Measurements from ENCODE around the gene LRTM2. TPM values are rescaled to one million over a fixed set of nuclear protein-coding genes. Genes with fewer than 3 reads are reported as not detected.

Gene LRTM2
- polyA plus RNA-seq, 1 donor (not counting 4 experiments of a cell fraction or from before 2014, with no cell fraction given), result not detected

DNA sequence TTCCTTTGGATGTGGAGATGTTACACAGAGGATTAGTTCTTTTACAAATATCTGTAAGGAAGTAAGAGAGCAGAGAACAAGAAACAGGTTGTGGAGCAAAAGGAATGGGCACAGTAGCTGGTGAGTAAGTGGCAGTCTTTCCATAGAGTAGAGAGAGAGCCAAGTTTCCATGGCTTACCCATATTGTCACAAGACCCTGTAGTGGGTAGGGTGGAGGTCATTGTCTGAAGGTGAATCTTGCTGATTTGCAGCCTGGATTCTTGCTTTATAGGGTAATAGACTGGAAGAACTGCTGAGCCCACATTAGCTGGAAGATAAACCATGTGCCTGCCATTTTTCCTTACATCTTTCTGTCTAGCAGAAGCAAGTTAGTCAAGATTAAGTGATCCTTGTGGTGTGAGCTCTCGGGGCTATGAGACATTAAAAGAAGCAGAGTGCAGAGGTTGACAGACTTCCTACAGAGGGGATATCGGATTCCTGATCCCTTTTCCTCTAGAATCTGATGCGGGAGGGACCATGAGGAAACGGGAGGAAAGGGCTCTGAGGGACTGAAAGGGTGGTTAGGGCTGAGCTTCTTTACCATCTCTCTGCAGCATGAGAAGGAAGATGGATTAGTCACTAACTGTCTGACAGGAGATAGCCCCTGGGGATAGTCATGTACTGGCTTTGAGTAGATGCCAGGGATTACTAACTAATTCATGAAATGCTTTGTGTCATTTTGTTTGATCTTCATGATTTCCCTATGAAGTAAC is 44.0 kb upstream of the LRTM2 start:
- peak; percentile 25 for DNase-seq (ENCODE audit: low read depth, low spot score)
- FAIRE-seq, result peak; percentile 95

DNA sequence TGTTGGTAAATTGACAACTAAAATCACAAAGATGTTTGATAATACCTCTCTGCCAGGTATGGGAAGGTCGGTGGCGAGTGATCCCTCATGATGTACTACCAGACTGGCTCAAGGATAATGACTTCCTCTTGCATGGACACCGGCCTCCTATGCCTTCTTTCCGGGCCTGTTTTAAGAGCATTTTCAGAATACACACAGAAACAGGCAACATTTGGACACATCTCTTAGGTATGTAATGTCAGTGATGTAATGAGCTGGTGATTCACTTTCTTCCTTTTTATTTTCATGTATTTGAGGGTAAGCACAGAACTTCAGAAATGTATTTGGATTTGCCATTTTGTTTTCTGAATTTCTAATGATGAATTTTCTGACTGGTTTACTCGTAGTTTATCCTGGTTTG is 42.6 kb upstream of the LRTM2 start:
- Histone ChIP-seq H3K9me1 (ENCODE audit: control insufficient read depth, extremely low read depth, insufficient read depth, low read length) (no peaks in the 10 kb centered on the region), H4K20me1 (ENCODE audit: control insufficient read depth, extremely low read depth, insufficient read depth, low read length) (peaks cover 8% of the 10 kb centered on the region), H3K4me3 (ENCODE audit: control insufficient read depth in 2 of 3, extremely low read depth in 1 of 3, insufficient read depth in 2 of 3, low read depth in 1 of 3, low read length in 3 of 3) (no peak overlapping the region), H3K27me3 (ENCODE audit: control insufficient read depth, extremely low read depth, insufficient read depth, low read length) (no peaks in the 10 kb centered on the region), H3K4me1 (ENCODE audit: control insufficient read depth, extremely low read depth, insufficient read depth, low read length) (peaks cover 28% of the 10 kb centered on the region), H3K9ac (ENCODE audit: control insufficient read depth, extremely low read depth, insufficient read depth, low read length) (no peak overlapping the region), H3K4me2 (ENCODE audit: control insufficient read depth, extremely low read depth, insufficient read depth, low read depth, low read length) (peak overlapping the region; percentile 46), H3K36me3 (ENCODE audit: control insufficient read depth in 2 of 2, extremely low read depth in 1 of 2, insufficient read depth in 2 of 2, low read length in 2 of 2) (peaks cover 10% of the 10 kb centered on the region in 2 experiments), H3K79me2 (ENCODE audit: control insufficient read depth, insufficient read depth, low read length) (peaks cover 1% of the 10 kb centered on the region), H3K9me3 (ENCODE audit: control insufficient read depth, low read depth, low read length) (no peaks in the 10 kb centered on the region), H2AFZ (ENCODE audit: control insufficient read depth, low read length) (no peak overlapping the region), H3K27ac (ENCODE audit: control insufficient read depth, insufficient read depth, low read length) (no peak overlapping the region)
- no peak for TF ChIP-seq EZH2 (IDR thresholded peaks at IDR 0.05; ENCODE audit: low read length)
- TF ChIP-seq, protein P1, sequence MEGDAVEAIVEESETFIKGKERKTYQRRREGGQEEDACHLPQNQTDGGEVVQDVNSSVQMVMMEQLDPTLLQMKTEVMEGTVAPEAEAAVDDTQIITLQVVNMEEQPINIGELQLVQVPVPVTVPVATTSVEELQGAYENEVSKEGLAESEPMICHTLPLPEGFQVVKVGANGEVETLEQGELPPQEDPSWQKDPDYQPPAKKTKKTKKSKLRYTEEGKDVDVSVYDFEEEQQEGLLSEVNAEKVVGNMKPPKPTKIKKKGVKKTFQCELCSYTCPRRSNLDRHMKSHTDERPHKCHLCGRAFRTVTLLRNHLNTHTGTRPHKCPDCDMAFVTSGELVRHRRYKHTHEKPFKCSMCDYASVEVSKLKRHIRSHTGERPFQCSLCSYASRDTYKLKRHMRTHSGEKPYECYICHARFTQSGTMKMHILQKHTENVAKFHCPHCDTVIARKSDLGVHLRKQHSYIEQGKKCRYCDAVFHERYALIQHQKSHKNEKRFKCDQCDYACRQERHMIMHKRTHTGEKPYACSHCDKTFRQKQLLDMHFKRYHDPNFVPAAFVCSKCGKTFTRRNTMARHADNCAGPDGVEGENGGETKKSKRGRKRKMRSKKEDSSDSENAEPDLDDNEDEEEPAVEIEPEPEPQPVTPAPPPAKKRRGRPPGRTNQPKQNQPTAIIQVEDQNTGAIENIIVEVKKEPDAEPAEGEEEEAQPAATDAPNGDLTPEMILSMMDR (optimal IDR thresholded peaks at IDR 0.05 in 1 of 3, IDR thresholded peaks at IDR 0.05 in 1 of 3, conservative IDR thresholded peaks at IDR 0.05 in 1 of 3; ENCODE audit: extremely low read depth in 1 of 3, insufficient read depth in 2 of 3, low read length in 3 of 3), result no peak
- dilution Hi-C loops (cut with MboI; ENCODE audit: extremely low pct_ligation_motif_present, low sequenced_read_pairs), result no loop called here
- peak; percentile 64 for FAIRE-seq
- peak; percentile 15 for DNase-seq (ENCODE audit: low read depth, low spot score)

More for the DNA sequence above, 44.0 kb upstream of the LRTM2 start:
- dilution Hi-C loops (cut with MboI; ENCODE audit: extremely low pct_ligation_motif_present, low sequenced_read_pairs), result no loop called here
- no peak overlapping the region for H3K9ac ChIP-seq (ENCODE audit: control insufficient read depth, extremely low read depth, insufficient read depth, low read length)
- H3K4me3 ChIP-seq (ENCODE audit: control insufficient read depth in 2 of 3, extremely low read depth in 1 of 3, insufficient read depth in 2 of 3, low read depth in 1 of 3, low read length in 3 of 3), result peak overlapping the region in 2 of 3 experiments; percentile 11 to 18
- H3K36me3 ChIP-seq (ENCODE audit: control insufficient read depth in 2 of 2, extremely low read depth in 1 of 2, insufficient read depth in 2 of 2, low read length in 2 of 2), result peaks cover 10 to 12% of the 10 kb centered on the region in 2 experiments
- H2AFZ ChIP-seq (ENCODE audit: control insufficient read depth, low read length), result no peak overlapping the region
- TF ChIP-seq, protein P1 (optimal IDR thresholded peaks at IDR 0.05 in 1 of 3, IDR thresholded peaks at IDR 0.05 in 1 of 3, conservative IDR thresholded peaks at IDR 0.05 in 1 of 3; ENCODE audit: extremely low read depth in 1 of 3, insufficient read depth in 2 of 3, low read length in 3 of 3), result no peak
- TF ChIP-seq EZH2 (IDR thresholded peaks at IDR 0.05; ENCODE audit: low read length), result no peak
- peaks cover 8% of the 10 kb centered on the region for H4K20me1 ChIP-seq (ENCODE audit: control insufficient read depth, extremely low read depth, insufficient read depth, low read length)
- H3K27me3 ChIP-seq (ENCODE audit: control insufficient read depth, extremely low read depth, insufficient read depth, low read length), result no peaks in the 10 kb centered on the region
- H3K9me3 ChIP-seq (ENCODE audit: control insufficient read depth, low read depth, low read length), result no peaks in the 10 kb centered on the region
- H3K27ac ChIP-seq (ENCODE audit: control insufficient read depth, insufficient read depth, low read length), result peak overlapping the region; percentile 18
- peaks cover 1% of the 10 kb centered on the region for H3K79me2 ChIP-seq (ENCODE audit: control insufficient read depth, insufficient read depth, low read length)
- no peaks in the 10 kb centered on the region for H3K9me1 ChIP-seq (ENCODE audit: control insufficient read depth, extremely low read depth, insufficient read depth, low read length)
- peak overlapping the region; percentile 69 for H3K4me2 ChIP-seq (ENCODE audit: control insufficient read depth, extremely low read depth, insufficient read depth, low read depth, low read length)
- H3K4me1 ChIP-seq (ENCODE audit: control insufficient read depth, extremely low read depth, insufficient read depth, low read length), result peaks cover 28% of the 10 kb centered on the region
